ENCODE measurements around the gene ZNF423.
"Not testable (repeated sequence)": the region's sequence is repeated elsewhere in the genome, so short reads cannot be mapped to it uniquely, and the experiment has no call there.

ZNF423 gene

DNA sequence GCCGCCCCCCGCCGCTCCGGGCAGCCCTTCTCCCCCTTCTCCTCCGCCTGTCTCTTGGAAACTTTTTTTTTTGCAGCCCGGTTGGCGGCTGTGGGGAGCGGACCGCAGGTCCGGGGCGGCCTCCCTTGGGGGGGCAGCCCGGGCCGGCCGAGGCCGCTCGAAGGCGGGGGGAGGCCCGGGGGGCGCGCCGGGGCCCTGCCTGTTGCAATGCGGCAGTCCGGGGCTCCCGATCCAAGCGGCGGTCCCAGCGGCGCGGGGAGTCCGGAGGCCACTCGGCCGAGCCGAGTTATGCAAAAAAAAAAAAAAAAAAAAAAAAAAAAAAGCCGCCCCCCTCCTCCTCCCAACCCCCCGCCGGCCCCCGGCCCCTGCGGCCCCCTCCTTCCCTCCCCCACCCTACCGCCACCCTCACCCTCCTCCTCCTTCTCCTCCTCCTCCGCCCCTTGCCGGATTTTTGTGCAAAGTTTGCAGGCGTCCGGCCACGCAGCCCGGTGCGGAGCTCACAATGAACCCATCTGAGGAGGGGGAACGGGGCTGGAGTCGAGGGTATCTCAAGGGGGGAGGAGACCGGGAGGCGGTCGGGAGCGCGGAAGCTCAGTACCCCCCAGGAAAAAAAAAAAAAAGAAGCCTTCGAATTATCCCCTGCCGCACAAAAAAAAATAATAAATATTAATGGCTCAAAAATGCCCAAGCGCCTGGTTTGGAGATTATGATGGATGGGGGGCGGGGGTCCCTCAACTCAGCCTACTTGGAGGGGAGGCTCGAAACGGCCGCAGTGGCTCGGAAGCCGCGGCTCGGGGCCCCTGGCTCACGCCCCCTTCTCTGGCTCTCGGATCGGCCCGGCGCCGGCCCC is at the start of gene ZNF423:
Gene ZNF423 (minus strand): TSS at position 291 of the 850 bp plus-strand sequence. CDS start 338 bp downstream, outside the sequence.
- DNase-seq (ENCODE audit: low read depth in 3 of 3) = no peak

DNA sequence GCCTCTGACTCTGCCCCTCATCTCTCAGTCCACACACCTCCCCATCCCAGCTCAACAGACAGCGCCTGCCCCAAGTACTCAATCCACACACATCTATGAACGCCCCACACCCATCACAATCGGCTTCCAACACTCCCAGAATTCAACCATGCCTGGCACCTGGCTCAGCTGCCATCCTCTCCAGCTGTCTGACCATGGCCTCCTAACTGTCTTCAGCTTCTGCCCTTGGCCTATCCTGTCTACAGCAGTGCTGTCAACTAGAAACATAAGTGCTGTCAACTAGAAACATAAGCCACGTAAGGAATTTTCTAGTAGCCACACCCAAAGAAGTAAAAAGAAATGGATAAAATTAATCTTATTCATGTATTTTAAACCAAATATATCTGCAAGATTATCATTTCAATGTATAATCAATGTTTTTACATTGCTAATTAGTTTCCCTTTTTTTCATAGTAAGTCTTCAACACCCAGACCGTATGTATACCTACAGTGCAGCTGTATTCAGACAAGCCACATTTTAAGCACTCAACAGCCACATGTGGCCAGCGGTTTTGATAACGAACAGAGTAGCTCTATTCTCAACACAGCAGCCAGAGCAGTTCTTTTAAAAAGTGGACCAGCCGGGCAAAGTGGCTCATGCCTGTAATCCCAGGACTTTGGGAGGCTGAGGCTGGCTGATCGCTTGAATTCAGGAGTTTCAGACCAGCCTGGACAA is 48.6 kb upstream of the ZNF423 start:
- no peak for DNase-seq (ENCODE audit: low read depth in 3 of 3)

DNA sequence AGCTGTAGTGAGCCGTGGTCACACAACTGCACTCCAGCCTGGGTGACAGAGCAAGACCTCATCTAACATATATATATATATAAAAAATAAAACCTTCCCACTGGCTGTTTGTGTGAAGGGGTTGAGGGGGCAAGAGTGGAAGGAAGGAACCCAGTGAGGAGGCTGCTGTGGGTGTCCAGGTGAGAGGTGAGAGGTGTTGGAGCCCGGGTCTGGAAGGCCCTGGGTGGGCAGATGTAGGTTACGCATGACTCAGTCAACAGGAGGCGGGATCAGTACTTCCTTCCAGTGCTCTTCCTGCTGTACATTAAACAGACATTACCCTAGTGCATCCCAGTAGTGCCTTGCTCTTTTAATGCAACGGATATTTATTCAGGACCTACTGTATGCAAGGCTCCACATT is 47.0 kb upstream of the ZNF423 start:
- DNase-seq (ENCODE audit: low read depth in 3 of 3) = no peak

DNA sequence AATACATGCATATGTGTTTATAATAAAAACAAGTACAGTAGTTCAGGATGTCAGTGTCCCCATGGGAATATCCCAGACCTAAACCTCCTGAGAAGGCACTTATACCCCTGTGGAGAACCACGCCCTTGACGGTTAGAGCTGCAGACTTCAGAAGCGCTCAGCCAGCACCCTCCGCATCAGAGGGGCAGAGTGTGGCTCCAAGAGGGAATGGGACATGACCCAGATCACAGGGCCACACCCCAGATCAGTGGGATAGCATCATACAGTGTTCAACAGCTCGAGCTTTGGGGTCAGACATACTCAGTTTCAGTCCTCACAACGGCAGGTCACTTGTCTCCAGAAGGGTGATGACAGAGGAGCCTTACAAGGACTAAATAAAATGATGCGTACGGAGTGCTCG is 45.8 kb upstream of the ZNF423 start:
- DNase-seq (ENCODE audit: low read depth in 3 of 3) = no peak

DNA sequence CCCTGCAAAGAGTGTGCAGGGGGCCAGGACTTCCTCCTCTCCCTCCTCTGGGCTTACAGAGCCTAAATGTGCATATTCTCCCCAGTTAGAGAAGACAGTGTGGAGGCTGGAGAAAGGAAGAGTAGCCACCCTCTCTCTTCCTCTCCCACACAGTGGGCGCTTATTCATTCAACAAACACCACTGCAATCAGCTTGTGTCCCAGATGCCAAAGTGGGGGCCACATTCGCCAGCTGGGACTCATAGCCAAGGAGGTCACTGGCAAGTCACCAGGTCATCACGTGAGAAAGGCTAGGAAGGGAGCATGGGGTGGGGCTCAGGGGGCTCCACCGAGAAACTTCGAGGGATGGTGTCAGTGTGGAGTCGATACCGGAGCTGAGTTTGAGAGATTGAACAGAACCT is 45.0 kb upstream of the ZNF423 start:
- no peak for DNase-seq (ENCODE audit: low read depth in 3 of 3)

DNA sequence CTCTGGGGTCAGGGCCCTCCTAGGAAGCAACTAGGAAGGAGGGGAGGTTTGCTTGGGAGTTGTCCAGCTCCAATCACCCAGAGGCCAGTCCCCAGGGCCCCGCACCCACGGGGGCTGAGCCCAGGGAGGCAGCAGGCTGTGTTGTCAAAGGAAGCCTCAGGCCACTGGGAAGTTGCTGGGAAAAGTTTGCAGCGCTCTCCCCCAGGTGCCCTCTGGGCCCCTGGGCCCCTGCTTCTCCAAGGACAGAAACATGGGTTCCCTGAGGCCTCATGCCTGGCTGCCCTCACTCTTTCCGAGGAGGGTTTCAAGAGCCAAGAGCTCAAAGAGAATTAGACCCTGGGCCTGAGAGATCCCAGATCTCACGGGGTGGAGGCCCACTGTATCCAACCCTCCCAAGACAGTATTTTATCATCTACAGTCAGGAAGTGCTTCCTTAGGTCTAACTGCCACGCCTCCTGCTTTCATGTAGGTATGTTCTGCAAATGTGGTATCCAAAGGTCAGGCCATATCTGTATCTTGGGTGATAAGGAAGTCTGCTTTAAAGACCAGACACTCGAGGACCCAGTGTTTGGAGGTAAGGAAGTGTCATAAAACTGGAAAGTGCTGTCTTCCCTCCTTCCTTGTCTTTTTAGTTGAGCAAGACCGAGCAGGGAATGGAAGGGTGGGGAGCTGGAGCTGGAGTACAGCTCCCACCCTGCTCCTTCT is 44.2 kb upstream of the ZNF423 start:
- no peak for DNase-seq (ENCODE audit: low read depth in 3 of 3)

DNA sequence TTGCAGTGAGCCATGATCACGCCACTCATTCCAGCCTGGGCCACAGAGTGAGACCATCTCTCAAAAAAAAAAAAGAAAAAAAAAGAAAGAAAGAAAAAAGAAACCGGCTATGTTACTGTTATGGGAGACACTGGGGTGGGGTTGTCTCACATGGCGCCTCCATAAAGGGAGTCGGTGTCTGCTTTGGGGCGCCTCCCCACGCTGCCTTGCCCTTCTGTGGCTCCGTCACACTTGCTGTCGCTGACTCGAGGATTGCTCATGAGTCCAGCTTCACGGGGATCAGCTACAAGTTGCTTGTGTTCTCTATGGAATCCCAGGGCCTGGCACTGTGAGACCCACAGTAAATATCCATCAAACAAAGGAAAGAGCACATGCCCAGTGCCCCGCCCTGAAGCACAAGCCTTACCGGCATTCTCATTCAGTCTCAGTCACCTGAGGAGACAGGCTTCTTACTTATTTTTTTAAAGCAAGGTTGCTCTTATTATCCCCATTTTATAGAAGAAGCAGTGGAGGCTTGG is 40.6 kb upstream of the ZNF423 start:
- DNase-seq (ENCODE audit: low read depth in 3 of 3) = no peak

DNA sequence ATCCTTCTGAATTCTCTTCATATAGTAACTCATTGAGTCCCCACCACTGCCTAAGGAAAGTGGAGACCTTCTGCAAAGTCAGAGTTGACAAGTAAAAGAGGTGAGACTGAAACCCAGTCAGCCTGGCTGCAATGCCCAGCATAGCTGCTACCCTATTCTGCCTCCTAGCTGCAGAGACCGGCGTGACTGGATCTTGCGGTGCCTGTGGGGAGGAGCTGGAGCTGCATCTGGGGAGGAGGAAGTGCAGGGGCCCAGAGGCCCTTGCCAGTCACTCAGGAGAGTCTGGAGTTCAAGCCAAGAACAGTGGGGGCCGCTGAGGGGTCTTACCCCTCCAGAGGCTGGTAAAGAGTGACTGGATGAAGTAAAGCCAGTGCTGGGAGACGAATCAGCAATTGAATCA is 35.0 kb upstream of the ZNF423 start:
- peak in 1 of 3 experiments; percentile 9 for DNase-seq (ENCODE audit: low read depth in 3 of 3)

DNA sequence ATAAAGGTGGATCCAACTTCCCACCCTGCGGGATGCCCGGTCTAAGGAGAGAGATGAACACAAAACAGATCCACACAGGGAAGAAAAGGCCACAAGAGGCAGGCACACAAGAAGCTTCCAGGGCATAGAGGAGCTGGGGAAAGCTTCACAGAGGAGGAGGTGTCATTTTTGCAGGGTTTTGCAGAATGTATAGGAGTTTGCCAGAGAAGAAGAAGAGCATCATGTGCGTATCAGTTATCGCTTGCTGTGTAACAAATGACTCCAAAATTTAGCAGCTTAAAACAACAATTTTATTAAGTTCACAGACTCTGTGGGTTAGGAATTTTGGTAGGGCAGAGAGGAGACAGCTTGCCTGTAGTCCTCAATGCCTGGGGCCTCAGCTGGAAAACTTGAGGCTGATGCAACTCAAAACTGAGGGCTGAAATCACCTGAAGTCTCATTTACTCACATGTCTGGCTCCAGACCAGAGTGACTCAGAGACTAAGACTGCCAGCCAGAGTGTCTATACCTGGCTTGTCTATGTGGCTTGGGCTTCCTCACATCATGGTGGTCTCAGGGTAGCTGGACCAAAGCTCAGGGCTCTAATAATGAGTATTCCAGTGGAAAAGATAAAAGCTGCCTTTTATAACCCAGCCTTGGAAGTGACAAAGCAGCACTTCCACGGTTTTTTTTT is 33.9 kb upstream of the ZNF423 start:
- no peak for DNase-seq (ENCODE audit: low read depth in 3 of 3)

DNA sequence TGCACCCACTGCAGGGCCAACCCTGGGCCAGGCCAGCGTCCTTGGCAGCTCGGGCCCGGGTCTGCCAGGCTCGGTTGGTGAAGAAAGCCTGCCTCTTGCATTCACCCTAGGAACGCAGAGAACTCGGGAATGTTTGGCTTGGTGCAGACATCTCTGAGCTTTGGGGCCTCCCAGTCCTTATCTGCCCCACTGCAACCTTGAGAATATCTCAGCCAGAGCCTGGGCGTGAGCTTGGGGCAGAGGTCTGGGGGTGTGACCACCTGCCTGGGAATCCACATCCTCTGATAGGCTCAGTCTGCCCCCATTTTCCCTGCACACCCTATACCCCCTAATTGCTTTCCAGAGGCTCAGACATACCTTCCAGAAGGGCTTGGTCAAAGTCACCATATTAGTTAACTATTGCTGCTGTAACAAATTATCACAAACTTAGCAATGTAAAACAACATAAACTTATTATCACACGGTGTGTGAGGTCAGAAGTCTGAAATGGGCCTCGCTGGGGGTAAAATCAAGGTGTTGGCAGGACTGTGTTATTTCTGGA is 30.7 kb upstream of the ZNF423 start:
- DNase-seq (ENCODE audit: low read depth in 3 of 3) = no peak

DNA sequence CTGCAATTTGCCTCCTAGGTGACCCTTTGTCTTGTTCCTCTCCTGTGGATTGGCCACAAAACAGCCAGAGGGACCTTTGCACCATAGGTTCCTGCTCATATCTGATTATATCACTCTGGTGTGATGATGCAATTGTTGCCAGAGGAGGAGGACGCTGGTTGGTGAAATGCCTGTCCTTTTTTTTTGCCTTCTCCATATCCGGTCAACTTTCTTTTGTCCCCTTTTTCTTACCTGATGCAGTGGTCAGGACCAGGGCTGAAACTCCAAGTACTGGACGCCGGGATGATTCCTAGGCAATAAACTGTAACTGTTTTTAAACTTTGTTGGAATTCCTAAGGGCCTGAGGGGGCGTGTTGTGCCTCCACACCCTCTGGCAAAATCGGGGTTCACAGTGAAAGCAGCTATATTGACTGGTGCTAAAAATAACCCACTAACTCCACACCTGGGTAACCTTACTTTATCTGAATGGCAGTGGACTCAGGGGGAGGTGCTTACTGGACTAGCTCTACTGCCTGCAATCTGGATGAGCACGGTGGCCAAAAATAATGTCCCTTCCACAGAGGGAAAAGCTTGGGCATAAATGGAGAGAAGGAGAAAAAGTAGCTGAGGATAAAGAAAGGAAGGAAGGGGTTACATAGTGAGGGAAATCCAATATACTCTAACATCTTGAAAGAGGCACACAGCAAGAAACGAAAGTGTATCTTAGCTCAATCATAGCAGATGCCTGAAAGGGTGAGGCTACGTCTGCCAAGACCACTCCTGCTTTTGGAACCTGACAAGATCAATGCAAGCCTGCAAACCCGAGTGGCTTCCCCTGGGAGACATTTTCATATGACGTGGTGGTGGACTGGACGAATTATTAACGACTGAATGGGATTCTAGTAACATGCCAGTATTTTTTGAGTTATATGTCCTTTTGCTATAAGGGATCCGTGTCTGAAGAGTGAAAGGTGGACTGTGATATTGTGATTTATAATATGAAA is 28.4 kb upstream of the ZNF423 start:
- no peak for DNase-seq (ENCODE audit: low read depth in 3 of 3)

DNA sequence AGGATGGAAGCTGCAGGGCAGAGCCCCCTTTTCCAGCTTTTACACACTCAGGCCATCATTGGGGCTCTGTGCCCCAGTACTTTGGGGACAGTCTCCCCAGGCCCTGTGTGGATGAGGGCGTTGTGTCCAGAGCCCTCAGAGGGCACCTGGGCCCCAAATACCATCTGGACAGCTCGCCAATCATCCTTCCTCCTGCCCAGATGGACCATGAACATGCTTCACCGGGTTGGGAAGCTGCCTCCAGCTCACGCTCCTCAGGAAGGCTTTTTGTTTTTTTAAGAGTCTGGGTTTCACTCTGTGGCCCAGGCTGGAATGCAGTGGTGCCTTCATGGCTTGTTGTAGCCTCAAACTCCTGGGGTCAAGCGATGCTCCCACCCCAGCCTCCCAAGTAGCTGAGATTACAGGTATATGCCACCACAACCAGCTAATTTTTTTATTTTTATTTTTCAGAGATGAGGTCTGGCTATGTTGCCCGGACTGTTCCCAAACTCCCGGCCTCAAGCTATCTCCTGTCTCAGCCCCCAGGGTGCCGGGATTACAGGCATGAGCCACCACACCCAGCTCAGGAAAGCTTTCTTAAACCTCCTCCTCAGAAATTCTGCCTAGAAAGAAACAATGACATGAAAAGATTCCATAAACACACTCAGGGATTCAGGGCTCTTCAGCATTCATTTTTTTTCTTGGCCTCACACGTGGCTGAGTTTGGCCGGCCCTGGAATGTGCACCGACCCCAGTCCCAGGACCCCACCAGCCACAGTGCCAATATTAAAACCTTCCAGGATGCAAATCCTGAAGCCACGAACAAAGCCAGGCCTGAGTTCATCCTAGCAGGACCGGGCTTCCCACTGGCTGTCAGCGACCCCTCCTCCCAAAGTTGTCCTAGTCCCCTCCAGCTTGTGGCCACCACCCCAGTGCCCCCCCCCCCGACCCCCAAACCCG is 27.4 kb upstream of the ZNF423 start:
- DNase-seq (ENCODE audit: low read depth in 3 of 3) = no peak

DNA sequence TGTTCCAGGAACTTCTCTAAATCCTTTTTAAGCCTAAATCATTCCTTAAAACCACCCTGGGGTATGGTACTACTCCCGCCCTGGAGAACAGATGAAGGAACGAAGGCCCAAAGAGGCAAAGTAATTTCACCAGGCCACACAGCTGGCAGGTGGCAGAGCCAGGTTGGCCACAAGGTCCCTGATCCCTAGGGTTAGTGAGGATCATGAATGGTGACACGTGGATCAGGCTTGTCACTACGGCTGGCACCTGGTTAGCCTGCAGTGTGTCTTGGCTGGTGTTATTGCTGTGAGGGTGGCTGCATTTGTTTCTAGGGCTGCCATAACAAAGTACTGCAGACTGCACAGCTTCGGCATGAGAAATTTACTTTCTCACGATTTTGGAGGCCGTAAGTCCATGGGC is 26.0 kb upstream of the ZNF423 start:
- DNase-seq (ENCODE audit: low read depth in 3 of 3) = no peak

DNA sequence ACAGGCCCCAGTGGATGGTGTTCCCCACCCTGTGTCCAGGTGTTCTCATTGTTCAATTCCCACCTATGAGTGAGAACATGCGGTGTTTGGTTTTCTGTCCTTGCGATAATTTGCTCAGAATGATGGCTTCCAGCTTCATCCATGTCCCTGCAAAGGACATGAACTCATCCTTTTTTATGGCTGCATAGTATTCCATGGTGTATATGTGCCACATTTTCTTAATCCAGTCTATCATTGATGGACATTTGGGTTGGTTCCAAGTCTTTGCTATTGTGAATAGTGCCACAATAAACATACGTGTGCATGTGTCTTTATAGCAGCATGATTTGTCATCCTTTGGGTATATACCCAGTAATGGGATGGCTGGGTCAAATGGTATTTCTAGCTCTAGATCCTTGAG is 22.6 kb upstream of the ZNF423 start:
- DNase-seq (ENCODE audit: low read depth in 3 of 3) = not testable (repeated sequence)

DNA sequence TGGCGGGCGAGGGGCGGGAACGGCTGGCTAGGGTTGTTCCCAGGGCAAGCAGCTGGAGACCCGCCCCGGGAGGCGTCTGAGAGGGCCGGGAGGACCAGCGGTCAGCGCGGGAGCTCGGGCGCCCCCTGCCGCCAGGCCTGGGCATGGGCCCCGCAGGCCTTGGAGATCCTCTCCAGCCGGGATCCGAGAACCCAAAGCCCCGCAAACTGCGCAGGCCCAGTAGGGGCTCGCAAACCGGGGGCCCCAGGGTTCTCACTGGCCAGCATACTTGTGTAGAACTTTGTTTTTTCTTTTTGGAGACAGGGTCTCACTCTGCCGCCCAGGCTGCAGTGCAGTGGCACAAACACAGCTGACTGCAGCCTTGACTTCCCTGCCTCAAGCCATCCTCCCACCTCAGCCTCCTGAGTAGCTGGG is 20.8 kb upstream of the ZNF423 start:
- peak in 1 of 3 experiments; percentile 50 for DNase-seq (ENCODE audit: low read depth in 3 of 3)

DNA sequence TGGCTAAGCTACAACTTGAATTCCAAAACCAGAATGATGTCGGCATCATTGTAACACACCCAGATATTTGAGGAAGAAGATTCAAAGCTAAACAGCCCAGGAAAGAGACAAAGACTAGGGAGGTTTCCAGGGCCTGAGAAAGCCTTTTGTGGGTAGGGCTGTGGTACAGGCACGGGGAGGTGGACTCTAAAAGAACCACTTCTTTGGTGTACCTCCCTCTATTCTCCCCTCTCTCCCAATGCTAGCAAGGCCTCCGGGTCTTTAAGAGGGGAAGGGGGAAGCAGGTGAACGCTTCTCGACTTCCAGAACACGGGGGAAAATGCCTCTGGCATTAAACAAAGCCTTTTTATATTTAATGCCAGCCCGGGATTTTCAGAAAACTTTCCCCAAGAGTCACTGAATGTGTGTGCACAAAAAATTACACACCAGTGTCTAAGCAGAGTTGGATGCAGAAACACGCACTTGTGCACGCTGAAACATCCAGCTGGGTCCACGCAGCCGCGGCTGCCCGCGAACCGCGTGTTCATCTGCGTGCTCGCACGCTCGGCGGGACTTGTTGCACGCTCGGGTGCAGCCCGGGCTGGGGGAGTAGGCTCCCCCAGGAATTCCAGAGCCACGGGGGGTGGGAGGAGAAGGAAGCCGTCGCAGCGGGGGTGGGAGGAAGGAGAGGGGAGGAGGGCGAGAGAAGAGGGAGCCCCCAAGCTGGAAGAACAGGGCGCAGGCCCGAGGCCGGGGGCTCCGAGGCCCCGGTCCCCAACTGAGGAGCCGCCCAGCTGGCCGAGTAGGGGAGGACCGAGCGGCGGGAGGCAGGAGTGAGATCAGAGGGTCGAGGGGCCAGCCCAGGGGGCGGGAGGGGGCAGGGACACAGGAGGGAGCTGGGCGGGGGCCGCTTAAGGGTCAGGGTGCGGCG is 20.1 kb upstream of the ZNF423 start:
- no peak for DNase-seq (ENCODE audit: low read depth in 3 of 3)

DNA sequence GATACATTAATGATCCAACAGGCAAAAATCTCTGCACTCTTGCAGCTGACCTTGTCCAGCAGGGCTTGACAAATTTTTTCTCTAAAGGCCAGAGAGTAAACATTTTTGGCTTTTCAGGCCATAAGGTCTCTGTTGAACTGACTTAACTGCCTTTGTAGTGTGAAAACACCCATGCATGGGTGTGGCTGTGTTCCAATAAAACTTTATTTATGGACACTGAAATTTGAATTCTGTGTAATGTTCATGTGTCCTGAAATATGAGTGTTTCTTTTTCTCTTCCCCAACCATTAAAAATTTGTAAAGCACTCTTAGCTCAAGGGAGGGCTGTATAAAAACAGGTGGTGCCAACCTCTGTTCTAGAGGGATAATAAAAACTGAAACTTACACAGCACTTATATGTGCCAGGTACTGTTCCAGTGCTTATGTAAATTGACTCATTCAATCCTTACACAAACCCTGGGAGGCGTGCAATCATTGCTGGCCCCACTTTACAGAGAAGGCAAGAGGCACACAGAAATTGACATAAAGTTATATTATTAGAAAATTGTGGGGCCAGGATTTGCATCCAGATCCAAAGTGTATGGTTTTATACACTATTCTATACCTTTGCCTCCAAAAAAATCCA is 18.8 kb upstream of the ZNF423 start:
- DNase-seq (ENCODE audit: low read depth in 3 of 3) = no peak

DNA sequence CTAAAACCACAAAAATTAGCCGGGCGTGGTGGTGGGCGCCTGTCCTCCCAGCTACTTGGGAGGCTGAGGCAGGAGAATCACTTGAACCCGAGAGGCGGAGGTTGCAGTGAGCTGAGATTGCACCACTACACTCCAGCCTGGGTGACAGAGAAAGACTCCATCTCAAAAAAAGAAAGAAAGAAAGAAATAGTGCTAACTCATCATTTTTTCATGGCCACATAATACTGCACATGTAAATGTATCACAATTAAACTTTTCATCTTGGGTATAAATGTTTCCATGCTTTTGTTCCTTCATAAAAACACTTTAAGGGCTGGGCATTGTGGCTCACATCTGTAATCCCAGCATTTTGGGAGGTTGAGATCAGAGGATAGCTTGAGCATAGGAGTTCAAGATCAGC is 15.9 kb upstream of the ZNF423 start:
- DNase-seq (ENCODE audit: low read depth in 3 of 3) = not testable (repeated sequence)
